HG02610 (cell line): Measurements from ENCODE around the gene PIP4K2C.
"Not testable (repeated sequence)": the region's sequence is repeated elsewhere in the genome, so short reads cannot be mapped to it uniquely, and the experiment has no call there.

ENCODE experiments used
- ATAC-seq: cut with Tn5 transposase; IDR thresholded peaks from one replicate; pipeline ENCODE4 v1.9.1; 2021; ENCODE audit warnings: mild to moderate bottlenecking, moderate library complexity; ENCODE audit not compliant: unreplicated experiment

PIP4K2C gene

GRCh38 chr12:57558864-57559263 lies 32.1 kb upstream of the PIP4K2C start:
- no peak for ATAC-seq

GRCh38 chr12:57560516-57560915 lies 30.5 kb upstream of the PIP4K2C start:
- no peak for ATAC-seq

DNA sequence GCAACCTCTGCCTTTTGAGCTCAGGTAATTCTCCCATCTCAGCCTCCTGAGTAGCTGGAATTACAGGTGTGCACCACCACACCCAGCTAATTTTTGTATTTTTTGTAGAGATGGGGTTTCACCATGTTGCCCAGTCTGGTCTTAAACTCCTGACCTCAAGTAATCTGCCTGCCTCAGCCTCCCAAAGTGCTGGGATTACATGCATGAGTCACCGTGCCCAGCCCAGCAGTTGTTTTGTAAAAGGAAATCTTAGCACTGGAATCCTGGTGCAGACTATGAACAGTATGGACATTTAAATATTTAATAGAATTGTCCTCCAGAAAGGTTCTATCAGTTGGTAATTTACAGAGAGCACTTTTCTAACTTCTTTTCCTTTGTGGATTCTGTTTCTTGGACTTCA lies 29.9 kb upstream of the PIP4K2C start:
- ATAC-seq = not testable (repeated sequence)

GRCh38 chr12:57563358-57563757 lies 27.6 kb upstream of the PIP4K2C start:
- ATAC-seq = no peak

GRCh38 chr12:57564178-57564740 lies 26.7 kb upstream of the PIP4K2C start:
- no peak for ATAC-seq

DNA sequence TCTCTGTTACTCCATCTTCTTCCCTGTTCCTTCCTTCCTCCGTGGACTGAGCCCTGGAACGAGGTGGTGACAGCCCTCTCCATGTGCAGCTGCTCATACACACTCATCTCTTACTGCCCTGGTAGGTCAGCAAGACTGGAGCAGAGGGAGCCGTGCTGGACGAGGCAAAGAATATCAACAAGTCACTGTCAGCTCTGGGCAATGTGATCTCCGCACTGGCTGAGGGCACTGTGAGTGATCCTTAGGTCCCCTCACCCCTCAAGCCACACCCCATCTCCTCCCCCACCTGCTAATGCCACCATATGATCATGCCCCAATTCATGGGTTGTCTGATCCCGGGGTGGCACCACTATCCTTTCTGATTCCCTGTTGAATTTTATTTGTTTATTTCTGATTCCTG lies 22.2 kb upstream of the PIP4K2C start:
- no peak for ATAC-seq

- ATAC-seq = no peak
These were observed 21.1 kb upstream of the PIP4K2C start for GRCh38 chr12:57569858-57570257.

GRCh38 chr12:57570438-57570837 lies 20.6 kb upstream of the PIP4K2C start:
- not testable (repeated sequence) for ATAC-seq

DNA sequence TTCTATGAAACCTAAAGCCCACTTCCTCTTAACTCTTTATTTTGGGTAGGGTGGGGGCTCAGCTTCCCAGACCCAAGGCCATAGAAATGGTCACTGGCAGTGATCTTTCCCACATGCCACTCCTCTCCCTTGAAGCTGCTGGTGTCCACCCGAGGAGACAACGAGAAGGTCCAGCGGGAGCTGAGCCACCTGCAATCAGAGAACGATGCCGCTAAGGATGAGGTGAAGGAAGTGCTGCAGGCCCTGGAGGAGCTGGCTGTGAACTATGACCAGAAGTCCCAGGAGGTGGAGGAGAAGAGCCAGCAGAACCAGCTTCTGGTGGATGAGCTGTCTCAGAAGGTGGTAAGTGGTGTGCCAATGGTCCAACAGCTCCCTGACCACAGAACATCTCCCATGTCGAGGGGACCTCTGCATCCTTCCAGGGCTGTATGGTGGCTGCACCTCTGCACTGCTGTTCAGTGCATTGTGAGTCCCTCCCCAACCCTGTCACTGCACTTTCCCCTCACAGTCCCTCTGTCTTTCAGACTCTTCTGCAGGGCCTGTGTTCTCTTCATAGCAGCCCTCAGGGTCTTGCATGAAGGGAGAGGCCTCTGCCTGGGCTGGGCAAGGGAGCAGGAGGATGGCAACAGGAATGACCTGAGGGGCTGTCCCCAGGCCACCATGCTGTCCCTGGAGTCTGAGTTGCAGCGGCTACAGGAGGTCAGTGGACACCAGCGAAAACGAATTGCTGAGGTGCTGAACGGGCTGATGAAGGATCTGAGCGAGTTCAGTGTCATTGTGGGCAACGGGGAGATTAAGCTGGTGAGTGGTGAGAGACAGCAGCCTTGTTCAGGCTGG lies 18.8 kb upstream of the PIP4K2C start:
- no peak for ATAC-seq

- no peak for ATAC-seq
These were observed 16.2 kb upstream of the PIP4K2C start for GRCh38 chr12:57574795-57575194.

DNA sequence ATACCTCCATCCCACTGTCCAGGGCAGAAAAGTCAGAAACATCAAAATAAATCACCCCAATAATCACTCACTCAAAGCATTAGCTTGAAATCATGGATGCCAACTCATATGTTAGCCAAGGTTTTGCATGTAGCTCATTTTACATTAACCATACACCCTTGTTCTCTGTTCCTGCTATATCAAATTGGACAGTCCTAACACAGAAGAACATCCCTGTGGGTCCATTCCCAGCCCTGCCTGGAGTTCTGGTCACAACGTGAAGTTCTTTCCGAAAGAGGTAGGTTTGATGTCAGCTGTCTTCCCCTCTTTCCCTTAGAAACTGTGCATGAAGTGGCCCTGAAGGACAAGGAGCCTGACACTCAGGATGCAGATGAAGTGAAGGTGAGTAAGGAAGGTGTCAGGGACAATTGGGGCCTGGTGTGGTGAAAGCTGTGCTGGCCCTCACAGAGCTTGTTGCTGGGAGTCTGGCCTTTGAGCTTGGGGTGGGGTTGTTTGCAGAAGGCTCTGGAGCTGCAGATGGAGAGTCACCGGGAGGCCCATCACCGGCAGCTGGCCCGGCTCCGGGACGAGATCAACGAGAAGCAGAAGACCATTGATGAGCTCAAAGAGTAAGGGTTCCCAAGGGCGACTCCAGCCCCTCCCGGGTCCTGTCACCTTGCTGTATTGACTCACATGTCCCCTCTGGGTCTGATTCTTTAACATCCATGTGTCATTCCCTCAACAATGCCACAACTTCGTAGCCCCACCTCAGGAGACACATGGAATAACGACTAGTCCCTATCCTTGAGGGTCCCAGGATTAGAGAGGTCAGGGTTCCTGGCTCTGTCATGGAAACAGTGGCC lies 15.0 kb upstream of the PIP4K2C start:
- no peak for ATAC-seq

GRCh38 chr12:57576613-57577160 lies 14.3 kb upstream of the PIP4K2C start:
- ATAC-seq = no peak

DNA sequence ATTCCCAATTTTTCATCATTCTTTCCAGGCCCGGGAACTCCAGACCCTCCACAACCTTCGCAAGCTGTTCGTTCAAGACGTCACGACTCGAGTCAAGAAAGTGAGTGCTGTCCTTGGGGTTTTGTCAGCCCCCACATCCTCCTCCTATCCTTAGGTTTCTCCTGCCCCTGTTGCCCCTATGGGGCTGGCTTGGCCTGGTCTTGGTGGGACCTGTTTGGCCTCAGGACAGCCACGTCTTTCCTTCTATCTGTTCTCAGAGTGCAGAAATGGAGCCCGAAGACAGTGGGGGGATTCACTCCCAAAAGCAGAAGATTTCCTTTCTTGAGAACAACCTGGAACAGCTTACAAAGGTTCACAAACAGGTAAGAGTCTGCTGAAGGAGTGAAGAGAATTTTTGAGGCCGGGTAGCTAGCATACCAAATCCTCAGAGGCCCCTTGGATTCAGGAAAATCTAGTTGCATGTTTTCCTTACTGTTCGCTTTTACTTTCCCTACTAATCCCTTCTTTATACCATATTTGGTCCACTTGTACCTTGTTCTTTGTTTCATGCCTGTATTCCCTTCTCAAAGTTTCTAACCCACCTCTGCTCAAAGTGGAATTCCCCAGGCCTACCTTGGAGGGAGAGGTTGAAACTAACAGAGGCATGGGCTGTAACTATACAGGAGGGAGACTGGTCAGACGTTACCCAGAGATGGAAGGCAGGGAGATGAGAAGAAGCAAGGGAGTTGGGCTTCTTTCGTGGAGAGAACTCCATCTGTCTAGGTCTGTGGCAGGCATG lies 12.8 kb upstream of the PIP4K2C start:
- no peak for ATAC-seq

DNA sequence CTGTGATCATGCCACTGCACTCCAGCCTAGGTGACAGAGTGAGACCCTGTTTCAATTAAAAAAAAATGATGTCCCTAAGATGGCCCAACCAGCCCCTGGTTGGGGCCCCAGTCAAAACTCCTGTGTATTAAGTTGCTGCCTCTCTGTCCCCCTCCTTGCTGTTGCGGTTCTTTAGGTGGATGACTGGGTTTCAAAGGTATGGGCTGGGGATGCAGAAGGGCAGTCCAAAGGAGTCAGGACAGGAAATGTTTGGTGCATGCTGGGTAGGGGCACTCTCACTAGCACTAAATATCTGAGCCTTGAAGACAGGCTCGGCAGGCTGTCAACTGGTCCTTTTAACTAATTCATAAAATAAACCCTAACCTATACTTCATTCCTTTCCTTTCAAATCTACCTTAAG lies 12.0 kb upstream of the PIP4K2C start:
- ATAC-seq = no peak

GRCh38 chr12:57579677-57580465 lies 11.1 kb upstream of the PIP4K2C start:
- no peak for ATAC-seq

GRCh38 chr12:57580466-57580795 lies 10.6 kb upstream of the PIP4K2C start:
- no peak for ATAC-seq

DNA sequence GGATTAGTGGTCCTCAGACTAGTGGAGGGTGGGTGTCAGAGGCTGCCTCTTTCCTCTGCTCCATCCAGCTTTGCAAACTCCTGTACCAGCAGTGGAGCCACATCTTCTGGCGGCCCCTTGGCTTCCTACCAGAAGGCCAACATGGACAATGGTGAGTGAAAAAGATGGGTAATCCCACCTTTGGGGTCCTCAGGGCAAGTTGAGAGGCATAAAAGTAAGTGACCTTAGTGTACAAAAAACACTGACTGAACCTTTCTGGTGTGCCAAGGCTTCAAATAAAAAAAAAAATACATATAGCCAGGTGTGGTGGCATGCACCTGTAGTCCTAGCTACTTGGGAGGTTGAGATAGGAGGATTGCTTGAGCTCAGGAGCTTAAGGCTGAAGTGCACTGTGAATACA lies 9.2 kb upstream of the PIP4K2C start:
- ATAC-seq = no peak

GRCh38 chr12:57582440-57582839 lies 8.6 kb upstream of the PIP4K2C start:
- ATAC-seq = no peak

DNA sequence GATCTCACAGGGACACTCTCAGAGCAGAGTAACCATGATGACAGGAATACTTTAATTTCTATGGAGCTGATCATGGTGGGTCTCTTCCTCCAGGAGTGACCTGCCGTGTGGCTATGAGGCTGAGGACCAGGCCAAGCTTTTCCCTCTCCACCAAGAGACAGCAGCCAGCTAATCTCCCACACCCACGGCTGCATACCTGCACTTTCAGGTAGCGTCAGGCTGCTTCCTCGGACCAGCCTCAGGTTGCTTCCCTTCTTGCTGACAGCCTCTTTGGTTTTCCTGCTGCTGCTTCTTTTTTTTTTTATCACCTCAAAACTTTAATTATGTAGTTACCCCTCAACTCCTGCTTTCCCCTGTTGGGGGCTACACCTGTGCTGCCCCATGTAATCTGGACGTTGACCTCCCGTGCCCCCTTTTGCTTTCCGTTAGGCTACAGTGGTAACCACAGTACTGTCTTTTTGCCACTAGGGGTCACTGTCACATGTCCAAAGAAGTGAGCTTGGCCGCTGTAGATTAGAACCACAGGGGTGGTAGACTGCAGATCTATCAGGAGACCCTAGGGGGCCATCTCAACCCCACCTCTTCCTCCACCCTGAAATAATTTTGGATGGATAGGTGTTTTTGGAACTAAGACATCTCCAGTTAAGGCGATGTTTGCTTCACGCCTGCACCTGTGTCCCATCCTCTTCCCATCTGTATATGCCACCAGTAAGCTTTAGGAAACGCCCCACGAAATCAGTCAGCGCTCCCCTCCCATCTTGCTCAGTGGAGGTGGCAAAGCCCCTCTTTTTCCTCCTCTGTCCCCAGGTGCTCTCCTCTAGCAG lies 7.8 kb upstream of the PIP4K2C start:
- peak; percentile 83 for ATAC-seq
